ENCODE measurements around the gene VGLL4.

DNA sequence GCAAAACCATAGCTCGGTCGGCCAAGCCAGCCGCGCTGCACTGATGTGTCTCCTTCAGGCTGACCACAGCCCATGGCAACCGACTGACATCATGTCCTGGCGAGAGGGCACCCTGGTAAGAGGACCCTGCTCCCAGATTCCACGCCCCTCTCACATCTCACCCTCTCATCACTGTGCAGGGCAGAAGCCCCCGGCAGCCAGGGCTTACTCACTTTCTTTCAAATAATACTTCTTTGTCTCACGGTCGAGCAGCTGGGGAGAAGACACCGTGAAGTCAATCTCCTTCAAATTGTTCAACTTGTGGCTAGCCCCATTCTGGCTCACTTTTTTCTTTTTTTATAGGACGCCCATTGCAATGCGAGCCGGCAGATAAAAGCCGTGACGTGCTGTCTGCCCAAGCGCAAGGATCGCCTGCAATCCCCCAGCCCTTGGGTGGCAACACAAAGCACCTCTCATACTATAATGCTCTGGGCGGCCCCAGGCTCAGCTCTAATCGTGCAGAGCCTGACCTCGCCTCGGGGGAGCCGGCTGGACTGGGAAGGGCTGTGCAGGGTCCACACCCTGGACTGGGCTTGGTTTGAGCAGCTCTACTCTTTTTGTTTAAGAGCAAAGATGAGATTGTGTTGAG is 33.6 kb downstream of the VGLL4 start:
- TF ChIP-seq SPI1 (IDR thresholded peaks at IDR 0.05; ENCODE audit: borderline replicate concordance, low read depth) (no peak), GABPA (IDR thresholded peaks at IDR 0.05; ENCODE audit: low read depth) (no peak), POLR2AphosphoS5 (IDR thresholded peaks at IDR 0.05; ENCODE audit: low read depth) (no peak)
- TF ChIP-seq, protein P1, sequence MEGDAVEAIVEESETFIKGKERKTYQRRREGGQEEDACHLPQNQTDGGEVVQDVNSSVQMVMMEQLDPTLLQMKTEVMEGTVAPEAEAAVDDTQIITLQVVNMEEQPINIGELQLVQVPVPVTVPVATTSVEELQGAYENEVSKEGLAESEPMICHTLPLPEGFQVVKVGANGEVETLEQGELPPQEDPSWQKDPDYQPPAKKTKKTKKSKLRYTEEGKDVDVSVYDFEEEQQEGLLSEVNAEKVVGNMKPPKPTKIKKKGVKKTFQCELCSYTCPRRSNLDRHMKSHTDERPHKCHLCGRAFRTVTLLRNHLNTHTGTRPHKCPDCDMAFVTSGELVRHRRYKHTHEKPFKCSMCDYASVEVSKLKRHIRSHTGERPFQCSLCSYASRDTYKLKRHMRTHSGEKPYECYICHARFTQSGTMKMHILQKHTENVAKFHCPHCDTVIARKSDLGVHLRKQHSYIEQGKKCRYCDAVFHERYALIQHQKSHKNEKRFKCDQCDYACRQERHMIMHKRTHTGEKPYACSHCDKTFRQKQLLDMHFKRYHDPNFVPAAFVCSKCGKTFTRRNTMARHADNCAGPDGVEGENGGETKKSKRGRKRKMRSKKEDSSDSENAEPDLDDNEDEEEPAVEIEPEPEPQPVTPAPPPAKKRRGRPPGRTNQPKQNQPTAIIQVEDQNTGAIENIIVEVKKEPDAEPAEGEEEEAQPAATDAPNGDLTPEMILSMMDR (IDR thresholded peaks at IDR 0.05; ENCODE audit: insufficient read depth, low read length): no peak

All from HL-60 (cell line).